HEK293 (cell line): ENCODE data around the gene SPEM1.

Source experiments
- ELK4 ChIP-seq: IDR thresholded peaks from 2 replicates; pipeline ENCODE4 v1.6.1; 2011; ENCODE audit warnings: mild to moderate bottlenecking, low read depth, low read length, borderline replicate concordance
- FEZF1 ChIP-seq: fragments of 450-650 bp; formaldehyde crosslinking; IDR thresholded peaks from 2 replicates; pipeline ENCODE4 v1.5.1; 2016; ENCODE audit warnings: missing biosample characterization, missing genetic modification characterization
- GLI4 ChIP-seq: fragments of 450-650 bp; formaldehyde crosslinking; IDR thresholded peaks from 2 replicates; pipeline ENCODE4 v1.5.1; 2016; ENCODE audit warnings: missing biosample characterization, missing genetic modification characterization
- GLIS2 ChIP-seq: fragments of 450-650 bp; formaldehyde crosslinking; IDR thresholded peaks from 2 replicates; pipeline ENCODE4 v1.5.1; 2016; ENCODE audit warnings: missing biosample characterization, missing genetic modification characterization
- PATZ1 ChIP-seq: fragments of 450-650 bp; formaldehyde crosslinking; IDR thresholded peaks from 2 replicates; pipeline ENCODE4 v1.5.1; 2016; ENCODE audit warnings: missing biosample characterization, missing genetic modification characterization
- SCRT1 ChIP-seq: fragments of 450-650 bp; formaldehyde crosslinking; IDR thresholded peaks from 2 replicates; pipeline ENCODE4 v1.5.1; 2016; ENCODE audit warnings: missing biosample characterization, missing genetic modification characterization, borderline replicate concordance
- SP2 ChIP-seq: fragments of 450-650 bp; formaldehyde crosslinking; IDR thresholded peaks from 2 replicates; pipeline ENCODE4 v1.5.1; 2016; ENCODE audit warnings: missing biosample characterization, missing genetic modification characterization
- SP3 ChIP-seq: fragments of 450-650 bp; formaldehyde crosslinking; IDR thresholded peaks from 2 replicates; pipeline ENCODE4 v1.5.1; 2016; ENCODE audit warnings: missing biosample characterization, missing genetic modification characterization
- ZBTB20 ChIP-seq: fragments of 450-650 bp; formaldehyde crosslinking; IDR thresholded peaks from 2 replicates; pipeline ENCODE4 v1.5.1; 2016; ENCODE audit warnings: missing biosample characterization, missing genetic modification characterization
- ZEB2 ChIP-seq: fragments of 450-650 bp; formaldehyde crosslinking; IDR thresholded peaks from 2 replicates; pipeline ENCODE4 v1.5.1; 2016; ENCODE audit warnings: missing biosample characterization, missing genetic modification characterization
- ZNF10 ChIP-seq: fragments of 450-650 bp; formaldehyde crosslinking; IDR thresholded peaks from 2 replicates; pipeline ENCODE4 v1.5.1; 2017; ENCODE audit warnings: missing biosample characterization, missing genetic modification characterization
- ZNF121 ChIP-seq: fragments of 450-650 bp; formaldehyde crosslinking; IDR thresholded peaks from 2 replicates; pipeline ENCODE4 v1.5.1; 2016; ENCODE audit warnings: missing biosample characterization, missing genetic modification characterization
- ZNF202 ChIP-seq: fragments of 450-650 bp; formaldehyde crosslinking; IDR thresholded peaks from 2 replicates; pipeline ENCODE4 v1.5.1; 2016; ENCODE audit warnings: missing biosample characterization, missing genetic modification characterization, borderline replicate concordance
- ZNF211 ChIP-seq: fragments of 450-650 bp; formaldehyde crosslinking; IDR thresholded peaks from 2 replicates; pipeline ENCODE4 v1.5.1; 2016; ENCODE audit warnings: low read depth, missing biosample characterization, missing genetic modification characterization
- ZNF23 ChIP-seq: fragments of 450-650 bp; formaldehyde crosslinking; IDR thresholded peaks from 2 replicates; pipeline ENCODE4 v1.5.1; 2016; ENCODE audit warnings: missing biosample characterization, missing genetic modification characterization, borderline replicate concordance
- ZNF24 ChIP-seq: fragments of 450-650 bp; formaldehyde crosslinking; IDR thresholded peaks from 2 replicates; pipeline ENCODE4 v1.5.1; 2016; ENCODE audit warnings: missing biosample characterization, missing genetic modification characterization
- ZNF280D ChIP-seq: fragments of 450-650 bp; formaldehyde crosslinking; IDR thresholded peaks from 2 replicates; pipeline ENCODE4 v1.5.1; 2016; ENCODE audit warnings: missing biosample characterization, missing genetic modification characterization
- ZNF292 ChIP-seq: fragments of 450-650 bp; formaldehyde crosslinking; IDR thresholded peaks from 2 replicates; pipeline ENCODE4 v1.5.1; 2016; ENCODE audit warnings: low read depth, missing biosample characterization, missing genetic modification characterization, borderline replicate concordance
- ZNF302 ChIP-seq: fragments of 450-650 bp; formaldehyde crosslinking; IDR thresholded peaks from 2 replicates; pipeline ENCODE4 v1.5.1; 2016; ENCODE audit warnings: missing biosample characterization, missing genetic modification characterization, low read depth
- ZNF335 ChIP-seq: fragments of 450-650 bp; formaldehyde crosslinking; conservative IDR thresholded peaks from 2 replicates; pipeline ENCODE4 v1.5.1; 2016; ENCODE audit warnings: missing biosample characterization, missing genetic modification characterization
- ZNF354C ChIP-seq: fragments of 450-650 bp; formaldehyde crosslinking; IDR thresholded peaks from 2 replicates; pipeline ENCODE4 v1.5.1; 2016; ENCODE audit warnings: missing biosample characterization, missing genetic modification characterization, low read depth, borderline replicate concordance
- ZNF394 ChIP-seq: fragments of 450-650 bp; formaldehyde crosslinking; IDR thresholded peaks from 2 replicates; pipeline ENCODE4 v1.5.1; 2016; ENCODE audit warnings: missing biosample characterization, missing genetic modification characterization, mild to moderate bottlenecking, moderate library complexity, borderline replicate concordance
- ZNF404 ChIP-seq: fragments of 450-650 bp; formaldehyde crosslinking; IDR thresholded peaks from 2 replicates; pipeline ENCODE4 v1.5.1; 2017; ENCODE audit warnings: missing biosample characterization, missing genetic modification characterization
- ZNF449 ChIP-seq: fragments of 450-650 bp; formaldehyde crosslinking; IDR thresholded peaks from 2 replicates; pipeline ENCODE4 v1.5.1; 2017; ENCODE audit warnings: missing biosample characterization, mild to moderate bottlenecking, missing genetic modification characterization, moderate library complexity
- ZNF514 ChIP-seq: fragments of 450-650 bp; formaldehyde crosslinking; IDR thresholded peaks from 2 replicates; pipeline ENCODE4 v1.5.1; 2016; ENCODE audit warnings: missing biosample characterization, missing genetic modification characterization
- ZNF521 ChIP-seq: fragments of 450-650 bp; formaldehyde crosslinking; IDR thresholded peaks from 2 replicates; pipeline ENCODE4 v1.5.1; 2017; ENCODE audit warnings: missing biosample characterization, mild to moderate bottlenecking, missing genetic modification characterization
- ZNF530 ChIP-seq: fragments of 450-650 bp; formaldehyde crosslinking; IDR thresholded peaks from 2 replicates; pipeline ENCODE4 v1.5.1; 2016; ENCODE audit warnings: low read depth, missing biosample characterization, missing genetic modification characterization
- ZNF548 ChIP-seq: fragments of 450-650 bp; formaldehyde crosslinking; IDR thresholded peaks from 2 replicates; pipeline ENCODE4 v1.5.1; 2016; ENCODE audit warnings: missing biosample characterization, missing genetic modification characterization
- ZNF600 ChIP-seq: fragments of 450-650 bp; formaldehyde crosslinking; IDR thresholded peaks from 2 replicates; pipeline ENCODE4 v1.5.1; 2016; ENCODE audit warnings: missing biosample characterization, missing genetic modification characterization
- ZNF785 ChIP-seq: fragments of 450-650 bp; formaldehyde crosslinking; IDR thresholded peaks from 2 replicates; pipeline ENCODE4 v1.5.1; 2016; ENCODE audit warnings: missing biosample characterization, missing genetic modification characterization
- ZNF791 ChIP-seq: fragments of 450-650 bp; formaldehyde crosslinking; IDR thresholded peaks from 2 replicates; pipeline ENCODE4 v1.5.1; 2016; ENCODE audit warnings: missing biosample characterization, missing genetic modification characterization
- ZSCAN18 ChIP-seq: fragments of 450-650 bp; formaldehyde crosslinking; IDR thresholded peaks from 2 replicates; pipeline ENCODE4 v1.5.1; 2016; ENCODE audit warnings: missing biosample characterization, missing genetic modification characterization

SPEM1 gene

GRCh38 chr17:7393613-7394451 is 26.3 kb upstream of the SPEM1 start (continued):
- TF ChIP-seq ZNF211 (no peak), ELK4 (no peak), ZNF280D (tag by site-specific recombination) (no peak), PATZ1 (tag by site-specific recombination) (peak; percentile 89), FEZF1 (tag by site-specific recombination) (no peak), SP3 (tag by site-specific recombination) (peak; percentile 85), ZNF121 (tag by site-specific recombination) (no peak), ZNF521 (tag by site-specific recombination) (no peak), SP2 (tag by site-specific recombination) (no peak; the same call in 1 of the 2 replicates), ZNF404 (tag by site-specific recombination) (no peak), ZBTB20 (tag by site-specific recombination) (peak; percentile 99), ZNF10 (no peak), ZNF292 (no peak), ZNF394 (no peak), ZNF791 (tag by site-specific recombination) (no peak), ZNF23 (no peak), GLI4 (tag by site-specific recombination) (no peak), ZNF449 (tag by site-specific recombination) (no peak), ZNF302 (no peak), ZNF548 (no peak), ZNF354C (tag by site-specific recombination) (no peak), ZNF514 (no peak), ZSCAN18 (no peak), ZNF530 (tag by site-specific recombination) (no peak), ZNF600 (no peak), ZNF785 (tag by site-specific recombination) (no peak), ZNF202 (tag by site-specific recombination) (no peak), ZNF24 (no peak), ZNF335 (peak; percentile 63), GLIS2 (tag by site-specific recombination) (0 out of 2 replicates have a peak, but pooled peaks have one; percentile 41), ZEB2 (0 out of 2 replicates have a peak, but pooled peaks have one; percentile 14), SCRT1 (tag by site-specific recombination) (no peak)
